GM23248 (cell line): ENCODE results near the gene DEFB128.

Experiments used
- EZH2 ChIP-seq: fragments of 200-600 bp; sonication (generic); IDR thresholded peaks from 2 replicates; pipeline ENCODE4 v1.6.1; 2018; ENCODE audit warnings: antibody characterized with exemption, mild to moderate bottlenecking; ENCODE audit not compliant: insufficient read depth, poor library complexity, severe bottlenecking
- EZH2phosphoT487 ChIP-seq: fragments of 200-600 bp; sonication (generic); IDR thresholded peaks from 2 replicates; pipeline ENCODE4 v1.6.1; 2018; ENCODE audit warnings: antibody characterized with exemption, moderate library complexity, mild to moderate bottlenecking, low read depth; ENCODE audit not compliant: insufficient read depth

DNA sequence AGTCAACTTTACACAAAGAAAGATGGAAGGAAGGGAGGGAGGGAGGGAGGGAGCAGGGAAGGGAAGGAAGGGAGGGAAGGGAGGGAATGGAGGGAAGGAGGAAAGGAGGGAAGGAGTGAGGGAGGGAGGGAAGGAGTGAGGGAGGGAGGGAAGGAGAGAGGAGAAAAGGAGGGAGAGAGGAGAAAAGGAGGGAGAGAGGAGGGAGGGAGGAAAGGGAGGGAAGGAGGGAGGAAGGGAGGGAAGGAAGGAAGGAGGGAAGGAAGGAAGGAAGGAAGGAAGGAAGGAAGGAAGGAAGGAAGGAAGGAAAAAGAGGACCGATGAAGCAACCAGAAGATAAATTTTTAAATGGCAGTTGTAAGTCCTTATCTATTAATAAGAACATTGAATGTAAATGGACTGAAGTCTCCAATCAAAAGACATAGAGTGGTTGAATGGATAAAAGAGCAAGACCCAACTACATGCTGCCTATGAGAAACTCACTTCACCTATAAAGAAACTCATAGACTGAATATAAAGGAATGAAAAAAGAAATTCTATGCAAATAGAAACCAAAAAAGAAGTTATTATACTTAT is 31.8 kb upstream of the DEFB128 start:
- TF ChIP-seq EZH2phosphoT487 (no peak), EZH2 (no peak)
